B cell (primary cell): ENCODE data around the gene TUT1. TPM values are rescaled to one million over a fixed set of nuclear protein-coding genes. Genes with fewer than 3 reads are reported as not detected.

Source experiments
- ATAC-seq: fragments of 200-7000 bp; cut with Tn5 transposase; one replicate; pipeline ENCODE4 v1.10.0; 2021; ENCODE audit warnings: low read depth, mild to moderate bottlenecking, moderate number of reproducible peaks, moderate library complexity
- CTCF ChIA-PET: fragments of 350-600 bp; sonication (Branson Sonifier 250); formaldehyde crosslinking; loops from one replicate; lab custom pipeline; 2021; ENCODE audit warnings: antibody characterized with exemption, inconsistent platforms; lab: Charles Lee
- POLR2A ChIA-PET: fragments of 350-600 bp; sonication (Branson Sonifier 250); formaldehyde crosslinking; loops from one replicate; lab custom pipeline; 2021; ENCODE audit warnings: antibody characterized with exemption; lab: Charles Lee
- DNase-seq: peaks from one replicate; pipeline ENCODE4 v3.0.0; 2013
- H2AFZ ChIP-seq: 2 replicates; pipeline ENCODE4 v1.6.1; 2012; ENCODE audit warnings: mild to moderate bottlenecking, low read depth, low read length; ENCODE audit not compliant: insufficient read depth, poor library complexity, severe bottlenecking
- H3K27ac ChIP-seq, 2 donors: 1 replicate in 1 of 2; 2 replicates in 1 of 2; pipeline ENCODE4 v1.5.1; 2012 to 2013; ENCODE audit warnings: low read length in 2 of 2, mild to moderate bottlenecking in 2 of 2, moderate library complexity in 1 of 2
- H3K27me3 ChIP-seq, 4 experiments: fragments of 200-600 bp in 1 of 4; sonication (generic) in 1 of 4; replicated peaks in 1 of 4; 1 replicate in 2 of 4; 2 replicates in 2 of 4; pipeline versions ENCODE4 v1.6.1 to v1.7.0; 2013 to 2016; ENCODE audit warnings: low read length in 3 of 4, mild to moderate bottlenecking in 2 of 4, mixed read lengths in 1 of 4, moderate library complexity in 1 of 4; ENCODE audit not compliant: insufficient read depth in 4 of 4, control insufficient read depth in 3 of 4; ENCODE audit errors: control extremely low read depth in 1 of 4
- H3K36me3 ChIP-seq, 2 experiments: replicated peaks in 1 of 2; 1 replicate in 1 of 2; 2 replicates in 1 of 2; pipeline versions ENCODE4 v1.6.1 to v1.7.1; 2013; ENCODE audit warnings: low read length in 1 of 2; ENCODE audit not compliant: insufficient read depth in 2 of 2, control insufficient read depth in 1 of 2; ENCODE audit errors: control extremely low read depth in 1 of 2, extremely low read depth in 1 of 2
- H3K4me1 ChIP-seq, 2 donors: fragments of 200-600 bp in 1 of 2; sonication (generic) in 1 of 2; 1 replicate in 1 of 2; 2 replicates in 1 of 2; pipeline versions ENCODE4 v1.5.1 to v1.6.1; 2013 to 2017; ENCODE audit warnings: low read length in 2 of 2; ENCODE audit not compliant: control insufficient read depth in 2 of 2, insufficient read depth in 2 of 2
- H3K4me2 ChIP-seq: replicated peaks from 2 replicates; pipeline ENCODE3; 2012; ENCODE audit warnings: mild to moderate bottlenecking, low read depth, low read length; ENCODE audit not compliant: poor library complexity, severe bottlenecking
- H3K4me3 ChIP-seq, 5 experiments: fragments of 200-600 bp in 1 of 5; sonication (generic) in 1 of 5; 1 replicate in 3 of 5; 2 replicates in 2 of 5; pipeline versions ENCODE4 v1.5.1 to v1.7.0; 2011 to 2016; ENCODE audit warnings: low read length in 4 of 5, mild to moderate bottlenecking in 4 of 5, low read depth in 2 of 5, control low read depth in 1 of 5, moderate library complexity in 1 of 5; ENCODE audit not compliant: insufficient read depth in 1 of 5; ENCODE audit errors: control extremely low read depth in 1 of 5, extremely low read depth in 1 of 5
- H3K79me2 ChIP-seq: fragments of 200-600 bp; sonication (generic); one replicate; pipeline ENCODE4 v1.6.0; 2016; ENCODE audit warnings: low read length; ENCODE audit not compliant: control insufficient read depth, insufficient read depth
- H3K9ac ChIP-seq: fragments of 200-600 bp; sonication (generic); 2 replicates; pipeline ENCODE4 v1.6.1; 2017; ENCODE audit warnings: mild to moderate bottlenecking, low read length, moderate library complexity
- H3K9me3 ChIP-seq, 3 donors: one replicate each; pipeline versions ENCODE4 v1.6.1 to v1.7.1; 2013; ENCODE audit warnings: low read length in 2 of 3; ENCODE audit not compliant: control insufficient read depth in 2 of 3, insufficient read depth in 1 of 3; ENCODE audit errors: control extremely low read depth in 1 of 3
- H4K20me1 ChIP-seq: 2 replicates; pipeline ENCODE4 v1.6.0; 2012; ENCODE audit warnings: mild to moderate bottlenecking, low read length; ENCODE audit not compliant: insufficient read depth, control insufficient read depth, poor library complexity, severe bottlenecking
- H3K27ac Mint-ChIP-seq: one replicate; pipeline ENCODE4 v1.8.0; 2021; ENCODE audit warnings: mixed read lengths
- H3K27me3 Mint-ChIP-seq: one replicate; pipeline ENCODE4 v1.8.0; 2021; ENCODE audit warnings: mixed read lengths
- H3K4me1 Mint-ChIP-seq: one replicate; pipeline ENCODE4 v1.8.0; 2021; ENCODE audit warnings: mixed read lengths
- H3K4me3 Mint-ChIP-seq: one replicate; pipeline ENCODE4 v1.8.0; 2021; ENCODE audit warnings: mixed read lengths
- H3K9me3 Mint-ChIP-seq: one replicate; pipeline ENCODE4 v1.8.0; 2022; ENCODE audit warnings: mixed read lengths; ENCODE audit not compliant: insufficient read depth
- CTCF ChIP-seq: fragments of 200-600 bp; IDR thresholded peaks from one replicate; pipeline ENCODE4 v1.8.0; 2022; ENCODE audit warnings: antibody characterized with exemption, mild to moderate bottlenecking
- EZH2 ChIP-seq: IDR thresholded peaks from 2 replicates; pipeline ENCODE4 v1.6.1; 2012; ENCODE audit warnings: borderline replicate concordance, low read depth, mild to moderate bottlenecking, moderate library complexity, low read length; ENCODE audit not compliant: insufficient read depth, poor library complexity, severe bottlenecking
- WGBS: methylation state at CpG from one replicate; pipeline ENCODE4 v1.1.5; 2013; ENCODE audit warnings: missing lambda C conversion rate; ENCODE audit not compliant: insufficient coverage; 5-methylcytosine and 5-hydroxymethylcytosine counted together
- intact Hi-C: fragments of 100-400 bp; cut with micrococcal nuclease; formaldehyde crosslinking; loops from one replicate; pipeline ENCODE4 v1.10.0; 2022
- polyA plus RNA-seq: library from polyadenylated mRNA; depleted of rRNA; stranded (reverse); fragments of >200 nt; gene quantifications from 2 replicates; pipeline ENCODE4 v1.2.3, GENCODE V29; 2012
- total RNA-seq, 2 donors: library from RNA; stranded (reverse); fragments of 120-200 nt in 1 of 2; gene quantifications; 1 replicate in 1 of 2; 2 replicates in 1 of 2; pipeline versions ENCODE4 v1.2.3 to v1.2.4, GENCODE V29; 2013 to 2022

Gene TUT1
- total and polyA plus RNA-seq, 2 donors (not counting 1 experiment from before 2014, with no cell fraction given): 31.1 to 47.7 TPM

DNA sequence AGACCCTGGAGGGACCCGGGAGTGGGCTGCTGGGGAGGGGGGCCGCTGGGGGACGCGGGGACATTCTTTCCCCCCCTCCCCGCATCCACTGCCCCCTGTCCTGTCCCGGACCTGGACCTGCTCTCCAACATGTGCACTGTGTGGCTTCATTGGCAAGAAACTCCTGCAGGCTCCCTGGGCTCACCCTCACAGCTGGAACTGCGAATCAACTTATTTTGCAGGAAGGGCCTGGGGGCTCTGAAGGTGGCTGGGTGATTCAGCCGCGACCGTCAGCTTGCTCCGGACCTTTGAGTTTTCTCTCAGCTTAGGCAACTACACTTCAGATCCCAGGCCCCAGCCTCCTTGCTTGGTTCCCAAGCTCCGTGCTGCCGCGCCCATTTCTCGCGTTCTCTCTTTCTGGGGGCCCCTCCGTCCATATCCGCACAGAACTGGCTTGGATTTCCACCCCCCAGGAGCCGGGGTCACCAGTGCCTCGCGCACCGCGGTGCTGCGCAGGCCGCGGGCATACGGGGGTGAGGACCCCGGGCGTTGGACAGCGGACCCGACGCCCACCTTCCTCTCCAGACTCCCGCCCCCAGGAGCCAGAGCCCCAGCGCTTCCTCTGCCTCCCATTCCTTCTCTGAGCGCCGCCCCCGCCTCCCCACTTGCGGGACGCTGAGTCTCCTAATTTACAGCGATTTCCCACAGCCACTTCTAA is 44.2 kb downstream of the TUT1 start:
- H2AFZ ChIP-seq: peak overlapping the region; percentile 62
- peak overlapping the region; percentile 71 for H3K27ac Mint-ChIP-seq
- peaks cover 73% of the 10 kb centered on the region for H3K4me1 Mint-ChIP-seq
- DNase-seq: no peak
- no peak for ATAC-seq
- peaks cover 52 to 68% of the 10 kb centered on the region in 2 donors for H3K4me1 ChIP-seq
- ChIA-PET CTCF (interaction anchor here (1.0 to 2.6 kb wide), 7 partner anchors 8 to 122 kb away, joined by 3 to 14 read pairs (median 5); partner anchors contain the start of gene TUT1), POLR2A (interaction anchor here (0.6 to 1.3 kb wide), 4 partner anchors 8 to 1192 kb away, joined by 3 to 8 read pairs (median 6); partner anchors contain the start of gene TUT1)
- H3K4me2 ChIP-seq: peak overlapping the region; percentile 97
- H3K79me2 ChIP-seq: peaks cover 55% of the 10 kb centered on the region
- peak overlapping the region; percentile 98 for H3K9ac ChIP-seq
- H3K4me3 ChIP-seq: peak overlapping the region; percentile 42 to 99 (median 93)
- TF ChIP-seq EZH2: no peak
- no peak for TF ChIP-seq CTCF
- H3K9me3 ChIP-seq: no peaks in the 10 kb centered on the region
- H3K36me3 ChIP-seq: no peaks in the 10 kb centered on the region
- H3K27me3 Mint-ChIP-seq: no peaks in the 10 kb centered on the region
- H3K9me3 Mint-ChIP-seq: no peaks in the 10 kb centered on the region
- WGBS: 20% methylated on average over 37 of the region's 40 CpGs
- intact Hi-C loops: loop anchor here (1.0 kb wide), 1 partner anchor 9 kb away; no protein-coding TSS in a partner anchor
- peak overlapping the region; percentile 97 for H3K4me3 Mint-ChIP-seq
- peak overlapping the region; percentile 91 to 94 for H3K27ac ChIP-seq
- H4K20me1 ChIP-seq: peaks cover 38% of the 10 kb centered on the region
- no peaks in the 10 kb centered on the region for H3K27me3 ChIP-seq
